BLaER1 treated with 17β-estradiol and CSF1 and Interleukin-3, amounts not matched to agents 10 nM and 100 nM (cell line): ENCODE results near the gene CILP.

Experiments
- H3K27ac ChIP-seq, 11 experiments: shearing (Covaris generic); formaldehyde crosslinking; 2 replicates each; pipeline ENCODE4 v1.8.1; 2022
- H3K27me3 ChIP-seq, 11 experiments: shearing (Covaris generic); formaldehyde crosslinking; 2 replicates each; pipeline ENCODE4 v1.8.1; 2022
- H3K36me3 ChIP-seq, 11 experiments: shearing (Covaris generic); formaldehyde crosslinking; 2 replicates each; pipeline ENCODE4 v1.8.1; 2022
- H3K4me1 ChIP-seq, 10 experiments: shearing (Covaris generic); formaldehyde crosslinking; 2 replicates each; pipeline ENCODE4 v1.8.1; 2022
- H3K4me2 ChIP-seq, 11 experiments: shearing (Covaris generic); formaldehyde crosslinking; 2 replicates each; pipeline ENCODE4 v1.8.1; 2022
- H3K4me3 ChIP-seq, 10 experiments: shearing (Covaris generic); formaldehyde crosslinking; 2 replicates each; pipeline ENCODE4 v1.8.1; 2022
- H3K9ac ChIP-seq, 11 experiments: shearing (Covaris generic); formaldehyde crosslinking; 2 replicates each; pipeline ENCODE4 v1.8.1; 2022
- H3K9me3 ChIP-seq, 11 experiments: shearing (Covaris generic); formaldehyde crosslinking; replicated peaks in 1 of 11; 2 replicates each; pipeline ENCODE4 v1.8.1; 2022
- H4K20me1 ChIP-seq, 11 experiments: shearing (Covaris generic); formaldehyde crosslinking; 2 replicates each; pipeline ENCODE4 v1.8.1; 2022
- Cebpa-rat ChIP-seq, 11 experiments: shearing (Covaris generic); IDR thresholded peaks; 2 replicates each; pipeline ENCODE4 v1.8.1; 2022

Gene CILP

GRCh38 chr15:65210770-65211481 is at the start of gene CILP:
CILP (minus strand) TSS chr15:65211473; CDS start chr15:65209755, 1,718 bp downstream.
- Histone ChIP-seq H3K9ac (no peak within 1 kb of the TSS), H3K9me3 (no peaks in the 10 kb centered on the region), H3K27ac (no peak within 1 kb of the TSS), H3K4me2 (no peak within 1 kb of the TSS), H3K4me1 (peaks cover 0 to 11% (median 0%) of the 10 kb centered on the region in 10 experiments; a peak in 1 of 20 replicates), H4K20me1 (no peaks in the 10 kb centered on the region; a peak in 1 of 22 replicates), H3K4me3 (no peak within 1 kb of the TSS), H3K36me3 (no peaks in the 10 kb centered on the region), H3K27me3 (no peaks in the 10 kb centered on the region)
- no peak for TF ChIP-seq Cebpa-rat (IDR thresholded peaks at IDR 0.05)

GRCh38 chr15:65260968-65261367 is 49.7 kb upstream of the CILP start:
- Histone ChIP-seq H3K4me2 (no peak overlapping the region), H3K9ac (no peak overlapping the region), H3K27me3 (no peaks in the 10 kb centered on the region), H3K4me3 (no peak overlapping the region), H3K27ac (no peak overlapping the region), H3K4me1 (no peaks in the 10 kb centered on the region), H3K36me3 (peaks cover 44 to 100% (median 87%) of the 10 kb centered on the region in 11 experiments), H4K20me1 (peaks cover 0 to 9% (median 0%) of the 10 kb centered on the region in 11 experiments; a peak in 1 of 22 replicates), H3K9me3 (no peaks in the 10 kb centered on the region)
- TF ChIP-seq Cebpa-rat (IDR thresholded peaks at IDR 0.05), result no peak

DNA sequence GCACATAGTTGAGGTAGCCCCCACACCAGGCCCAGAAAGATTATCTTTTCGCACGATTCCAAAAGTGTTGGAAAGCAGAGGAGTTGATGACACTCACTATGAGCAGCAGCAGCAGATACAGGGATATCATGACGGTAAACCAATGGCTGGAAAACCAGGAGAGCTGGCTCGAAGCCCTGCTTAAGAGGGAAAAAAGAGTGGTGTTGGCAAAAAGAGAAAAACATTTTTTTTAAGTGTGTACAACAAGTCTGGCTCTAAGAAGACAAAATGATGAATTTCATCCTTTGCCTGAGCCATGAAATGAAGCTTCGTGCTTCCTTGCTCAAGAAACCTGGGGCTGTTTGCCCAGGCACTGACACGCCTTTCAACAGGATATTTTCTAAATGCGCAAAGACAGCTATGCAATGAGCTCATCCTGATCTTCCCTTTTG is 48.1 kb upstream of the CILP start:
- Histone ChIP-seq H3K27ac (no peak overlapping the region), H3K9me3 (no peaks in the 10 kb centered on the region), H3K4me2 (no peak overlapping the region), H3K4me3 (no peak overlapping the region), H3K9ac (no peak overlapping the region), H3K4me1 (no peaks in the 10 kb centered on the region), H3K27me3 (no peaks in the 10 kb centered on the region), H3K36me3 (peaks cover 40 to 100% (median 87%) of the 10 kb centered on the region in 11 experiments), H4K20me1 (peaks cover 0 to 9% (median 0%) of the 10 kb centered on the region in 11 experiments; a peak in 1 of 22 replicates)
- no peak for TF ChIP-seq Cebpa-rat (IDR thresholded peaks at IDR 0.05)

GRCh38 chr15:65258375-65259262 is 47.3 kb upstream of the CILP start:
- no peaks in the 10 kb centered on the region for H3K4me1 ChIP-seq
- peak overlapping the region in 1 of 11 experiments; percentile 4; a peak in 1 of 22 replicates for H3K9ac ChIP-seq
- no peak overlapping the region for H3K4me3 ChIP-seq
- H3K9me3 ChIP-seq, result no peaks in the 10 kb centered on the region
- H3K27me3 ChIP-seq, result no peaks in the 10 kb centered on the region
- peaks cover 40 to 100% (median 80%) of the 10 kb centered on the region in 11 experiments for H3K36me3 ChIP-seq
- peaks cover 0 to 9% (median 0%) of the 10 kb centered on the region in 11 experiments; a peak in 1 of 22 replicates for H4K20me1 ChIP-seq
- TF ChIP-seq Cebpa-rat (IDR thresholded peaks at IDR 0.05), result no peak
- H3K4me2 ChIP-seq, result no peak overlapping the region
- H3K27ac ChIP-seq, result no peak overlapping the region

DNA sequence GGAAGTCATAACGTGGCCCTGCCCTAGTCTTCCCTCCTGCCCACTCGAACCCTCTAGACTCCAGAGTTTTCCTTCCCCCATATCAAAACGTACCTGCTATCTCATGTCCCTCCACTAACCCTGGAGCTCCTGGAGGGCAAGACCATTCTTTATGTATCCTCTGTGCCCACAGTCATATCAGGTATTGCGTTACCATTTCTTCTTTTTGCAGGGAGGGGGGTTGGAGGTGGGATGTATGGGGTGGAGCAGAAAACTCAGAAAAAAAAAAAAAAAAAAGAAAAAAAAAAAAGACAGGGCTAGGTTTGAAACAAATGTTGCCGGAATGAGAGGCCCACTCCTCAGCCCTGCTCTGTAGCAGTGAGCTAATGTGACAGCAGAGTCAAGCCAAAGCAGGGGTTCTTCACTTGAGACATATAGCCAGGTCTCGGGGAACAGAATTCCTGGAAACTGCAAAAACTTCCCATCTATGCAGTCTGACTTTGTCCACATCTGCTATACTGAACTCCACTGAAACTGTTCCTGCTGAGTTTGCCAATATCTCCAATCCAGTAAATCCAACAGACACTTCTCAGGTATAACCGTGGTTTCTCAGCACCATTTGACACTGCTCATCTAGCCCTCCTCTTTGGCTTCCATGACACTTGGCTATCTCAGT is 44.3 kb upstream of the CILP start:
- Histone ChIP-seq H3K27me3 (no peaks in the 10 kb centered on the region), H3K27ac (no peak overlapping the region), H3K4me2 (no peak overlapping the region), H4K20me1 (peaks cover 0 to 3% (median 0%) of the 10 kb centered on the region in 11 experiments; a peak in 1 of 22 replicates), H3K4me1 (peaks cover 0 to 7% (median 0%) of the 10 kb centered on the region in 10 experiments; a peak in 1 of 20 replicates), H3K4me3 (no peak overlapping the region), H3K9ac (no peak overlapping the region), H3K36me3 (peaks cover 26 to 78% (median 51%) of the 10 kb centered on the region in 11 experiments), H3K9me3 (no peaks in the 10 kb centered on the region)
- TF ChIP-seq Cebpa-rat (IDR thresholded peaks at IDR 0.05), result no peak

DNA sequence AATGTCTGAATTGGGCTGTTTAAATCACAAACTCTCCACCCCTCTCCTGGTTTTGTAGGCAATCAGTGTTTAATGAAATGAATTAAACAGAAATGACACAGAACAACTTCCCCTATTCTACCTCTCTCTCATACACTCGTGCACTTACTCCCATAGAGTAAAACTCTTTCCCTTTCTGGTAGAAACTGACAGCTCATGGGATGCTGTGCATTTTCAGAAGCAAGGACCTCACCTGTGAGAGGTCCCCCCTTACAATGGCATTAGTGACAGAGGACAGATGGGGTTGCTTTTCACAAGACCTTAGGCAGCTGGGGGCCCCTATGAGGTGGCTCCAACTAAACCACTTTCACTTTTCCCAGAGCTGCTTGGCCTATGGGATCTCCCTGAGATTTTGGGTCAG is 43.5 kb upstream of the CILP start:
- H3K36me3 ChIP-seq, result peaks cover 18 to 73% (median 42%) of the 10 kb centered on the region in 11 experiments
- no peak overlapping the region for H3K4me3 ChIP-seq
- no peaks in the 10 kb centered on the region for H3K9me3 ChIP-seq
- H3K9ac ChIP-seq, result no peak overlapping the region
- H3K27ac ChIP-seq, result no peak overlapping the region
- no peaks in the 10 kb centered on the region for H3K27me3 ChIP-seq
- TF ChIP-seq Cebpa-rat (IDR thresholded peaks at IDR 0.05), result no peak
- peaks cover 0 to 5% (median 0%) of the 10 kb centered on the region in 11 experiments; a peak in 1 of 22 replicates for H4K20me1 ChIP-seq
- peak overlapping the region in 2 of 11 experiments; percentile 4 to 7; a peak in 1 of 22 replicates for H3K4me2 ChIP-seq
- peaks cover 0 to 7% (median 0%) of the 10 kb centered on the region in 10 experiments; a peak in 1 of 20 replicates for H3K4me1 ChIP-seq

- Histone ChIP-seq H3K9me3 (no peaks in the 10 kb centered on the region), H3K9ac (no peak overlapping the region), H3K4me2 (no peak overlapping the region), H3K36me3 (peaks cover 14 to 69% (median 38%) of the 10 kb centered on the region in 11 experiments), H3K27ac (no peak overlapping the region), H3K4me3 (no peak overlapping the region), H3K4me1 (peaks cover 0 to 7% (median 0%) of the 10 kb centered on the region in 10 experiments; a peak in 1 of 20 replicates), H3K27me3 (no peaks in the 10 kb centered on the region), H4K20me1 (0 out of 22 replicates have a peak, but pooled peaks cover 0 to 9% (median 0%) of the 10 kb centered on the region in 11 experiments)
- TF ChIP-seq Cebpa-rat (IDR thresholded peaks at IDR 0.05), result no peak
Observed at GRCh38 chr15:65254356-65254755, 43.1 kb upstream of the CILP start.

DNA sequence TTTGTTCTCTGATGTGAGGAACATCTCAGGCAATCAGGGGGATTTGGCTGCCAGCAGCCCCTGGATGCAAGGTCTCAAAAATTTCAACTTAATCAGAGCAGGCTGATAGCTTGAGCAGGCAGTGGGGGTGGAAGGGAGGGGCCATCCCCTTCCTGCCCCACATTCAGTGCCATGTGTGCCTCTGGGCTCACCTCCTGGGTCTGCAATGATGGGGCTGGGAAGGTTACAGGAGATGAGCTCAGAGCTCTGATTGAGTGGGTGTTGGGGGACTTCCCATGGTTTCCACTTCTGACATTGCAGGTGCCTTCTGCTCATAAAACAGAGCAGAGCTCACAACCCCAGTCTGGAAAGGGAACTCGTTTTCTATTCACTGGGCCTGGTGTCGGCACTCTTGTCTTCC is 38.4 kb upstream of the CILP start:
- Histone ChIP-seq H3K9me3 (peaks cover 0 to 6% (median 0%) of the 10 kb centered on the region in 11 experiments; a peak in 2 of 22 replicates), H3K27me3 (no peaks in the 10 kb centered on the region), H4K20me1 (0 out of 22 replicates have a peak, but pooled peaks cover 0 to 11% (median 0%) of the 10 kb centered on the region in 11 experiments), H3K27ac (no peak overlapping the region), H3K4me3 (no peak overlapping the region), H3K36me3 (peaks cover 0 to 36% (median 16%) of the 10 kb centered on the region in 11 experiments; a peak in 11 of 22 replicates), H3K9ac (no peak overlapping the region), H3K4me1 (peaks cover 0 to 7% (median 0%) of the 10 kb centered on the region in 10 experiments; a peak in 1 of 20 replicates), H3K4me2 (no peak overlapping the region)
- no peak for TF ChIP-seq Cebpa-rat (IDR thresholded peaks at IDR 0.05)
